Measurements from ENCODE around the gene YPEL1.

DNA sequence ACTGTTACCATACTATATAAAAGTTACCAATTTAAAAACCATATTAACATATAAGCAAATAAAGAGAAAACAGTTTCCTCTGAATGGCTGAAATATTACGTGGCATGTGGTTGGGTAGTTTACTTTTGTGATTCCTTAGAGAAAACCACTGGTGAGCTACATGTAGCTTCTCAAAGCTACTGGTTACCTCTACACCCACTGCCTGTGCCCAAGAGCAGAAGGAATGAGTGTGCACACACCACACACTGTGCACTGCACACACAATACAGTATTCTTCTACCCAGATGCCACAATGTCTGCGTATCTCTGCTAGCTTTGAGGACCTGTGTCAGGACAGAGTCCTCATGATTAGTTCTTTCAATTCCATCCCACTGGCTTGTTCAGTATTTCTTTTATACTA lies 25.5 kb upstream of the YPEL1 start:
- TF ChIP-seq, protein P1, sequence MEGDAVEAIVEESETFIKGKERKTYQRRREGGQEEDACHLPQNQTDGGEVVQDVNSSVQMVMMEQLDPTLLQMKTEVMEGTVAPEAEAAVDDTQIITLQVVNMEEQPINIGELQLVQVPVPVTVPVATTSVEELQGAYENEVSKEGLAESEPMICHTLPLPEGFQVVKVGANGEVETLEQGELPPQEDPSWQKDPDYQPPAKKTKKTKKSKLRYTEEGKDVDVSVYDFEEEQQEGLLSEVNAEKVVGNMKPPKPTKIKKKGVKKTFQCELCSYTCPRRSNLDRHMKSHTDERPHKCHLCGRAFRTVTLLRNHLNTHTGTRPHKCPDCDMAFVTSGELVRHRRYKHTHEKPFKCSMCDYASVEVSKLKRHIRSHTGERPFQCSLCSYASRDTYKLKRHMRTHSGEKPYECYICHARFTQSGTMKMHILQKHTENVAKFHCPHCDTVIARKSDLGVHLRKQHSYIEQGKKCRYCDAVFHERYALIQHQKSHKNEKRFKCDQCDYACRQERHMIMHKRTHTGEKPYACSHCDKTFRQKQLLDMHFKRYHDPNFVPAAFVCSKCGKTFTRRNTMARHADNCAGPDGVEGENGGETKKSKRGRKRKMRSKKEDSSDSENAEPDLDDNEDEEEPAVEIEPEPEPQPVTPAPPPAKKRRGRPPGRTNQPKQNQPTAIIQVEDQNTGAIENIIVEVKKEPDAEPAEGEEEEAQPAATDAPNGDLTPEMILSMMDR (conservative IDR thresholded peaks at IDR 0.05; ENCODE audit: low read length): no peak
- no peak for TF ChIP-seq EZH2phosphoT487 (IDR thresholded peaks at IDR 0.05; ENCODE audit: borderline replicate concordance, low read depth, low read length)
